LHCN-M2 (cell line): ENCODE measurements around the gene APOA5. TPM values are rescaled to one million over a fixed set of nuclear protein-coding genes. Genes with fewer than 3 reads are reported as not detected.
"Not testable (repeated sequence)": the region's sequence is repeated elsewhere in the genome, so short reads cannot be mapped to it uniquely, and the experiment has no call there.

ENCODE experiments used
- DNase-seq: peaks from one replicate; pipeline ENCODE4 v3.0.0-alpha.2; 2012; ENCODE audit warnings: low read depth
- total RNA-seq: library from RNA; depleted of rRNA; stranded (reverse); fragments of >200 nt; gene quantifications from 2 replicates; pipeline ENCODE4 v1.2.3, GENCODE V29; 2014; rRNA removed

Gene APOA5
- total RNA-seq, 1 experiment from 2014 or later = not detected

DNA sequence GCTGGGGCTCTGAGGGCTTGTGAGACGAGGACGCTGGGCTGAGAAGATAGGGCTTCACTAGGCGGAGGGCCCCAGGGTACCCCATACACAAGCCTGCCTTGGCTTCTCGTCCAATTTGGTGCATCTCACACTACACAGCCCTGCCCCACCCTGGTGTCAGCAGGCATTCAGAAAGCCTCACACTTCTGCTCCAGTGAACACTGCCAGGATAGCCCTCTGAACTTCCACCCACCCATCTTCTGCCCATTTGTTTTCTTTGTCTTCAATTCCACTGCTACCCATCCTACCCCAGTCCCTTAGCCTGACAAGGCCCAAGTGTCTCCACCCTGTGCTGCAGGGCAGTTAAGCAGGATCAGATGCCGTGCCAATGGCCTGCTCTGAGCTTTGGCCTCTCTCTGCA, 17.0 kb downstream of the APOA5 start:
- no peak for DNase-seq

DNA sequence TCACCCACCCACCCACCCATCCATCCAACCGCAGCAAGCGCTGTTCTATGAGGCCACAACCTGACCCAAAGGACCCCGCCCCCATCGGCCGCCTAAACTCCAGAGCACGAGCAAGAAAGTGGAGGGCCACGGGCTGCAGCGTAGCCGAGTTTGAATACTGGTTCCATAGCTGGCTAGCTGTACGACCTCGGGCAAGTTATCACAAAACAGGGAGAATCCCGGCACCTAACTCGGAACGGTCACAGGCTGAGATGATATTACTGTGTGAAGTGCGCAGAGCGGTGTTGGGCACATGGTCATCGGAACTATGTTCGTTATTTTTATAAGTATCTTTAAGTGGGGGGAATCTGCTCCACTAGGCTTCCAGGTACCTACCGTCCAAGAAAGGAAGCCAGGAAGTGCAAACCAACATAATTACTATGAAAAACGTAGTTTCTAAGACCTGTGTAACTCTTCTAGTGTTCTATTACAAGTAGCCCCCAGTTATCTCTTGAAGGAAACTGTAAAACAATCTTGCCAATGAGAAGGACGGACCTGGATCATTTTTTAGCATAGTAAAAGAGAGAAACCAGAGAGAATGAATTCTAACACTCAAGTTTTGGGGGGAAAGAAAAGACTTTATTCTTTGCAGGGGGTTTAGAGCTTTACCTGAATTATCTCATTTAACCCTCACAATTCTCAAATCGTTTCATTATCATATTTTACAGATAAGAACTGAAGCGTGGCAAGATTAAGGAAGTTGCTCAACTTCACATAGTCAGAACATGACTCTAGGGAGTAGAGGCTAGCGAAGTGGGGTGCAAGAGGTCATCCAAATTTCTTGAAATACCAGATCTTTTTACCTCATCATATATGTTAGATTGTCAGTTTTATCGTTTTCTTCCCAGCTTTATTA, 18.2 kb downstream of the APOA5 start:
- DNase-seq = no peak

DNA sequence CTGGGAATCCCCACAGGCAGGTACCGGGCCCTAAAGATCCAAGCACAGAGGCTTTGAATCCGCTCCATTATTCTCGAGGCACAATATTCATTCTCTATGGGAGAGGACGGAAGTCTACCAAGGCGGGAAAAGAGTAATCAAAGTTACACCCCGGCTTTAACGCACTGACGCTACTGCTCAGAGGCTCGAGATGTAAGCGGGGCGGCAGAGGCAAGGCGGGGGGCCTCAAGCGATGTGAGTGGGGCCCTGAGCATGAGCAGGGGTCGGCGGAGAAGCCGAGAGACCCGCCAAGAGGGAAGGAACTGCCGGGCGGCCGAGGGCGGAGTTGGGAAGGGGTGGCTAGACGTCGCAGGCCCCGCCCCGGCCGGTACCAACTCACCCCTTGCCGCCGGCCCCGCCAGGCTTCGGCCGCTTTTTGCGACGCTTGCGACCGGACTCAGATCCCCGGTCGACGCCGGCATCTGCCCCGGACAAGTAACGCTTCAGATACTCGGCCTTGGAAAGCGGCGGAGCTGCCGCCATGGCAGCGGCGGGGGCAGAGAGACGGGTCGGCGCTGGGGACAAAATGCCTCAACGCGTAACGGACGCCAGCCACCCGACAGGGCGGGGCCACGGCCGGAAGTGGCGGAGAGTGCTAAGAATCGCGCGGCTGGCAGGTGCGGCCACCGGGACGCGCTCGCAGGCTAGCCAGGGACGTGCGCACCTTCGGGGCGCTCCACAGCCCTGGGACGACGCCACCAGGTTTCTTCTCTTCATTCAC, 19.1 kb downstream of the APOA5 start, which contains the start of gene BUD13:
BUD13 (minus strand) TSS at position 545 of the 760 bp plus-strand sequence; CDS start at position 522, 23 bp downstream.
- peak; percentile 75 for DNase-seq

DNA sequence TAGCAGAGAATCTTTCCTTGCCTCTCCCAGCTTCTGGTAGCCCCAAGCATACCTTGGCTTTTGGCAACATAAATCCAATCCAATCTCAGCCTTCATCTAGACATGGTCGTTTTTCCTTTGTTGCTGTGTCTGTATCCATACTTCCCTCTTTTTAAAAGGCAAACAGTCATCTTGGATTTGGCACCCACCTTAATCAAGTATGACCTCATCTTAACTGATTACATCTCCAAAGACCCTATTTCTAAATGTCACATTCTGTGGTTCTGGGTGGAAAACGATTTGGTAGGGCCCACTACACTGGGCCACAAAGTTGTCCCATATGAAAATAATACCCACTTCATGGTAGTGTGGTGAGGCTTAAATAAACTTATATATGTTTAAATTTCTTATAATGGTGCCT, 19.7 kb downstream of the APOA5 start:
- no peak for DNase-seq

DNA sequence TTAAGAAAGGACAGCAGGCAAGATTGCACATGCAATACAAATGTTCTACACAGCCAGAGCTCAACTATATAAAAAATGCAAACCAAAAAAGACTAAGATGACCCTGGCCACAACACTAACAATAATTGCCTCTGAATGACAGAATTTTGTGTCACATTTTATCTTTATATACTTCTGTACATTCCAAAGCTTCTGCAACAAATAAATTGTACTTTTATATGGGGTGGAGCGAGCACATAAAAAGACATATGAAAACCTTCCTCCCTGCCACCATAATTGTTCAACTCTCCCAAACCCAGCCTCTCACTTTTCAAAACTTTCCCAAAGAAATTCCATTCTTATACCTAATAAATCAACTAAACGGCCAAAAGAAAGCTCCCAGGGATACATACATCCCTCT, 29.5 kb downstream of the APOA5 start:
- DNase-seq = no peak

DNA sequence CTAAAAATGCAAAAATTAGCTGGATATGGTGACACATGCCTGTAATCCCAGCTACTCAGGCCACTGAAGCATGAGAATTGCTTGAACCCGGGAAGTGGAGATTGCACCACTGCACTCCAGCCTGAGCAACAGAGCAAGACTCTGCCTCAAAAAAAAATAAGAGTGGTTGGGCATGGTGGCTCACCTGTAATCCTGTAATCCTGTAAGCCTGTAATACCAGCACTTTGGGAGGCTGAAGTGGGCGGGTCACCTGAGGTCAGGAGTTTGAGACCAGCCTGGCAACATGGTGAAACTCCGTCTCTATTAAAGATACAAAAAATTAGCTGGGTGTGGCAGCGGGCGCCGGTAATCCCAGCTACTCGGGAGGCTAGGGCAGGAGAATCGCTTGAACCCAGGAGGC, 35.6 kb downstream of the APOA5 start:
- not testable (repeated sequence) for DNase-seq

DNA sequence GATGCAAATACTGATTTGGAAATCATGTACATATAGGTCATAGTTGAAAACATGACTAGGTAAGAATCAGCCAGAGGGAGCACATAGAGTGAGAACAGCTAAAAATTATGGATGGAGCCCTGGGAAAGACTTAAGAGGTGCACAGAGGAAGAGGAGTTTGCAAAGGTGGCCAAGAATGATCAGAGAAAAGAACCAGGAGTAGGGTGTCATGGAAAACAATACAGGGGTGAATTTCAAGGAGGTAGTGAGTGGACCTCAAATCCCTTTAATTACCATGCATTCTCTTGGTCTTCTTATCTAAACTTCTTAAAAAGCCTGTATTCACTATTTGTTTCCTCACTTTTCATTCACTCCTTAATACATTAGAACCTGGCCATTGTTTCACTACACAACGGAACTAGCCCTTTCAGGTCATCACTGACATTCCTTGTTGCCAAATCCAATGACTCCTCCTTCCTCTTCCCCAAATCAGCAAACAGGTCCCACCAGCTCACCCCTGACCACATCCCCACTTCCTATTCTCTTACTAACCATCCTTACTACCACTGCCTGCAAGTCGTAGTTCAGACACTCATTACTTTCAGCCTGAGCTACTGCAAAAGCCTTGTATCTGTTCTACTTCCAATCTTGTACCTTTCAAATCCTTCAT, 41.5 kb downstream of the APOA5 start:
- no peak for DNase-seq

DNA sequence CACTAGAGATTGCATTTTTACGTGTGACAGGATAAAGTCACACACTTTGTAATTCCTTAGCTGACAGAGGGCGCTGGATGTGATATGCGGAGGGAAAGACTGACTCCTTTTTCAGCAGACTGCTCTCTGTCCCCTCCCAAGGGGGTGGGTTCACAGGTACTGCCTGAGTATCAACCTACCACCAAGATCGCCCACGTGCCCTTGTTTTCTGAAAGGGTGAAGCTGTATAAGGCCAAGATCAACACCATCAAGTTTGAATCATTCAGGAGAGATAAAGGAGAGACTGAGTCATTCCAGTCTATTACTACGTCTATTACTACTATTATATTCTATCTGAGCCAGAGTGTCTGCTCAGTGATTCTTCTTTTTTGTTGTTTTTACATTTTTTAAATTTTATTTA, 49.6 kb downstream of the APOA5 start:
- no peak for DNase-seq

DNA sequence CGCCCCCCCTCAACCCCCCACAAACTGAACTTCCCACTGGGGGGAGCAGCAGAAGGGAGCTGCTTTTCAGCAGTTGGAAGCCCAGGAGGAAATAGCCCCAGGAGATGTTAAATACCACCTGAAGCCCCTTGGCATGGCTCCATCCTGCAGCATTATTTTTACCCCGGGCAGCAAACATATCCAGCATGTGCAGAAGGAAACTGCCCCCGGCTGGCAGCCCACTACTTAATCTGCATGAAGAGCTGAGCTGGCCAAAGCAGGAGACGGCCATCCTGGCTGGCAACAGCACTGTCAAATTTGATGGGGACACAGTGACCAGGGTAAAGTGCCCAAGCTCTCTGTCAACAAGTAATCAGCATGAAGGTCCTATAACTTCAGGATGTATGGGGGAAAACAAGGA, 50.9 kb downstream of the APOA5 start:
- DNase-seq = no peak

Other genes starting within 250 kb of the APOA5 start
- gene BUD13, start 18.9 kb downstream of the APOA5 start, total RNA-seq = 16.6 and 17.7 TPM in 2 replicates
- gene ZPR1, start 3.9 kb downstream of the APOA5 start, total RNA-seq = 67.5 and 78.7 TPM in 2 replicates
- not detected in 2 replicates for gene APOA4, start 31.4 kb upstream of the APOA5 start, total RNA-seq
- gene APOC3, start 38.0 kb upstream of the APOA5 start, total RNA-seq = not detected in 2 replicates
- not detected in 2 replicates for gene APOA1, start 45.7 kb upstream of the APOA5 start, total RNA-seq